HEK293 (cell line): ENCODE measurements around the gene TADA1.

Experiments
- CTCF ChIA-PET: fragments of 350-600 bp; formaldehyde crosslinking; extraction: SDS; loops from one replicate; lab custom pipeline; 2021; ENCODE audit warnings: antibody characterized with exemption; lab: Yijun Ruan, JAX
- POLR2A ChIA-PET: fragments of 300-600 bp; formaldehyde crosslinking; extraction: SDS; loops from one replicate; lab custom pipeline; 2020; ENCODE audit warnings: antibody characterized with exemption, inconsistent platforms; lab: Yijun Ruan, JAX
- H3K27ac ChIP-seq: fragments of 200-500 bp; sonication (Bioruptor generic); 2 replicates; pipeline ENCODE4 v1.5.1; 2014; ENCODE audit warnings: low read depth, low read length, control low read depth, inconsistent platforms; ENCODE audit errors: extremely low read depth
- H3K36me3 ChIP-seq, 2 experiments: fragments of 200-500 bp in 1 of 2; sonication (Bioruptor generic) in 1 of 2; 1 replicate in 1 of 2; 2 replicates in 1 of 2; pipeline ENCODE4 v1.5.1; 2014 to 2017; ENCODE audit warnings: inconsistent platforms in 2 of 2, low read length in 2 of 2; ENCODE audit not compliant: control insufficient read depth in 2 of 2, insufficient read depth in 1 of 2
- H3K4me1 ChIP-seq: fragments of 200-500 bp; sonication (Bioruptor generic); 2 replicates; pipeline ENCODE4 v1.5.1; 2014; ENCODE audit warnings: mild to moderate bottlenecking, low read length, inconsistent platforms; ENCODE audit not compliant: control insufficient read depth, insufficient read depth
- H3K4me3 ChIP-seq: 2 replicates; pipeline ENCODE4 v1.5.1; 2011; ENCODE audit warnings: low read depth, mild to moderate bottlenecking, control low read depth, low read length, moderate library complexity
- H3K9me3 ChIP-seq: fragments of 200-500 bp; sonication (Bioruptor generic); 2 replicates; pipeline ENCODE4 v1.5.1; 2014; ENCODE audit warnings: low read depth, low read length, inconsistent platforms; ENCODE audit not compliant: control insufficient read depth, insufficient read depth
- BCL11B ChIP-seq: fragments of 450-650 bp; formaldehyde crosslinking; IDR thresholded peaks from 2 replicates; pipeline ENCODE4 v1.5.1; 2016; ENCODE audit warnings: low read depth, missing biosample characterization, missing genetic modification characterization
- GLIS1 ChIP-seq: fragments of 450-650 bp; formaldehyde crosslinking; IDR thresholded peaks from 2 replicates; pipeline ENCODE4 v1.5.1; 2016; ENCODE audit warnings: missing biosample characterization, missing genetic modification characterization
- OVOL3 ChIP-seq: fragments of 450-650 bp; formaldehyde crosslinking; IDR thresholded peaks from 2 replicates; pipeline ENCODE4 v1.5.1; 2016; ENCODE audit warnings: missing biosample characterization, missing genetic modification characterization
- PRDM4 ChIP-seq: fragments of 450-650 bp; formaldehyde crosslinking; IDR thresholded peaks from 2 replicates; pipeline ENCODE4 v1.5.1; 2017; ENCODE audit warnings: missing biosample characterization, missing genetic modification characterization
- SALL2 ChIP-seq: fragments of 450-650 bp; formaldehyde crosslinking; IDR thresholded peaks from 2 replicates; pipeline ENCODE4 v1.5.0; 2017; ENCODE audit warnings: missing biosample characterization, mild to moderate bottlenecking, missing genetic modification characterization, borderline replicate concordance
- SCRT2 ChIP-seq: fragments of 450-650 bp; formaldehyde crosslinking; IDR thresholded peaks from 2 replicates; pipeline ENCODE4 v1.5.1; 2016; ENCODE audit warnings: missing biosample characterization, missing genetic modification characterization
- WT1 ChIP-seq: fragments of 450-650 bp; formaldehyde crosslinking; IDR thresholded peaks from 2 replicates; pipeline ENCODE4 v1.5.1; 2016; ENCODE audit warnings: missing biosample characterization, missing genetic modification characterization
- ZBTB17 ChIP-seq: fragments of 450-650 bp; formaldehyde crosslinking; IDR thresholded peaks from 2 replicates; pipeline ENCODE4 v1.5.1; 2016; ENCODE audit warnings: missing biosample characterization, missing genetic modification characterization
- ZFP69B ChIP-seq: fragments of 450-650 bp; formaldehyde crosslinking; IDR thresholded peaks from 2 replicates; pipeline ENCODE4 v1.5.1; 2016; ENCODE audit warnings: missing biosample characterization, missing genetic modification characterization
- ZNF10 ChIP-seq: fragments of 450-650 bp; formaldehyde crosslinking; IDR thresholded peaks from 2 replicates; pipeline ENCODE4 v1.5.1; 2017; ENCODE audit warnings: missing biosample characterization, missing genetic modification characterization
- ZNF148 ChIP-seq: fragments of 450-650 bp; formaldehyde crosslinking; IDR thresholded peaks from 2 replicates; pipeline ENCODE4 v1.5.0; 2017; ENCODE audit warnings: missing biosample characterization, missing genetic modification characterization, borderline replicate concordance
- ZNF175 ChIP-seq: fragments of 450-650 bp; formaldehyde crosslinking; IDR thresholded peaks from 2 replicates; pipeline ENCODE4 v1.5.1; 2016; ENCODE audit warnings: missing biosample characterization, missing genetic modification characterization
- ZNF223 ChIP-seq: fragments of 450-650 bp; formaldehyde crosslinking; IDR thresholded peaks from 2 replicates; pipeline ENCODE4 v1.5.1; 2016; ENCODE audit warnings: missing biosample characterization, missing genetic modification characterization
- ZNF248 ChIP-seq: fragments of 450-650 bp; formaldehyde crosslinking; IDR thresholded peaks from 2 replicates; pipeline ENCODE4 v1.5.1; 2017; ENCODE audit warnings: missing biosample characterization, missing genetic modification characterization
- ZNF274 ChIP-seq, 2 experiments: fragments of 200-500 bp in 1 of 2; fragments of 450-650 bp in 1 of 2; sonication (Bioruptor generic) in 1 of 2; formaldehyde crosslinking in 1 of 2; IDR thresholded peaks; 2 replicates each; pipeline versions ENCODE4 v1.5.1 to v1.6.1; 2014 to 2016; ENCODE audit warnings: borderline replicate concordance in 1 of 2, inconsistent platforms in 1 of 2, low read length in 1 of 2, missing biosample characterization in 1 of 2, missing genetic modification characterization in 1 of 2
- ZNF366 ChIP-seq: fragments of 450-650 bp; formaldehyde crosslinking; conservative IDR thresholded peaks from 2 replicates; pipeline ENCODE4 v1.5.1; 2016; ENCODE audit warnings: missing biosample characterization, missing genetic modification characterization
- ZNF433 ChIP-seq: fragments of 450-650 bp; formaldehyde crosslinking; IDR thresholded peaks from 2 replicates; pipeline ENCODE4 v1.5.1; 2016; ENCODE audit warnings: missing biosample characterization, missing genetic modification characterization, low read depth
- ZNF488 ChIP-seq: fragments of 450-650 bp; formaldehyde crosslinking; IDR thresholded peaks from 2 replicates; pipeline ENCODE4 v1.5.1; 2016; ENCODE audit warnings: missing biosample characterization, missing genetic modification characterization
- ZNF529 ChIP-seq: fragments of 450-650 bp; formaldehyde crosslinking; IDR thresholded peaks from 2 replicates; pipeline ENCODE4 v1.5.1; 2017; ENCODE audit warnings: missing genetic modification characterization, missing biosample characterization; ENCODE audit not compliant: insufficient replicate concordance
- ZNF585B ChIP-seq: fragments of 450-650 bp; formaldehyde crosslinking; IDR thresholded peaks from 2 replicates; pipeline ENCODE4 v1.5.1; 2016; ENCODE audit warnings: missing biosample characterization, missing genetic modification characterization
- ZNF701 ChIP-seq: fragments of 450-650 bp; formaldehyde crosslinking; IDR thresholded peaks from 2 replicates; pipeline ENCODE4 v1.5.1; 2016; ENCODE audit warnings: missing biosample characterization, missing genetic modification characterization
- ZNF776 ChIP-seq: fragments of 450-650 bp; formaldehyde crosslinking; IDR thresholded peaks from 2 replicates; pipeline ENCODE4 v1.5.0; 2017; ENCODE audit warnings: missing biosample characterization, missing genetic modification characterization, borderline replicate concordance
- ZNF843 ChIP-seq: fragments of 450-650 bp; formaldehyde crosslinking; IDR thresholded peaks from 2 replicates; pipeline ENCODE4 v1.5.1; 2016; ENCODE audit warnings: missing biosample characterization, missing genetic modification characterization
- ZSCAN16 ChIP-seq: fragments of 450-650 bp; formaldehyde crosslinking; IDR thresholded peaks from 2 replicates; pipeline ENCODE4 v1.5.1; 2016; ENCODE audit warnings: missing biosample characterization, missing genetic modification characterization
- ZSCAN5A ChIP-seq: fragments of 450-650 bp; formaldehyde crosslinking; IDR thresholded peaks from 2 replicates; pipeline ENCODE4 v1.5.1; 2016; ENCODE audit warnings: missing biosample characterization, missing genetic modification characterization

The TADA1 gene

GRCh38 chr1:166907051-166907450, 31.0 kb upstream of the TADA1 start:
- CTCF ChIA-PET, result interaction anchor here (0.6 to 18.5 kb wide), 3 partner anchors 58 to 150 kb away, joined by 3 to 702 read pairs (median 4); no protein-coding TSS in a partner anchor
- POLR2A ChIA-PET, result no interaction called here
- Histone ChIP-seq H3K9me3 (no peaks in the 10 kb centered on the region), H3K4me1 (no peaks in the 10 kb centered on the region), H3K27ac (no peak overlapping the region), H3K4me3 (no peak overlapping the region), H3K36me3 (no peaks in the 10 kb centered on the region)
- TF ChIP-seq ZNF10 (tag by site-specific recombination) (no peak), ZNF488 (tag by site-specific recombination) (no peak), WT1 (no peak), ZNF148 (tag by site-specific recombination) (no peak), ZNF701 (tag by site-specific recombination) (no peak), ZNF223 (no peak), ZNF776 (no peak), ZBTB17 (tag by site-specific recombination) (no peak), ZNF529 (no peak), ZSCAN5A (tag by site-specific recombination) (no peak), OVOL3 (no peak), ZNF843 (tag by site-specific recombination) (no peak), ZFP69B (tag by site-specific recombination) (no peak), ZNF248 (tag by site-specific recombination) (no peak), GLIS1 (no peak), PRDM4 (tag by site-specific recombination) (no peak), ZNF175 (tag by site-specific recombination) (no peak), BCL11B (tag by site-specific recombination) (no peak), ZNF274 (IDR thresholded peaks at IDR 0.05; ENCODE audit: low read length) (no peak), ZNF274 (tag by site-specific recombination; IDR thresholded peaks at IDR 0.05; ENCODE audit: borderline replicate concordance) (no peak), ZNF433 (tag by site-specific recombination) (no peak)

GRCh38 chr1:166906647-166907046, 30.6 kb upstream of the TADA1 start:
- Histone ChIP-seq H3K4me1 (no peaks in the 10 kb centered on the region), H3K9me3 (no peaks in the 10 kb centered on the region), H3K4me3 (no peak overlapping the region), H3K36me3 (no peaks in the 10 kb centered on the region), H3K27ac (no peak overlapping the region)
- CTCF ChIA-PET, result interaction anchor here (0.6 to 18.5 kb wide), 3 partner anchors 58 to 150 kb away, joined by 3 to 702 read pairs (median 4); no protein-coding TSS in a partner anchor
- POLR2A ChIA-PET, result no interaction called here
- TF ChIP-seq ZNF585B (tag by site-specific recombination) (no peak), SALL2 (tag by site-specific recombination) (no peak), ZNF529 (no peak), ZNF366 (no peak), ZSCAN16 (tag by site-specific recombination) (no peak), SCRT2 (tag by site-specific recombination) (no peak)
